Left lung (tissue), 14 donors: Measurements from ENCODE around the gene SLC25A53. TPM values are rescaled to one million over a fixed set of nuclear protein-coding genes. Genes with fewer than 3 reads are reported as not detected.

Experiments
- ATAC-seq: fragments of 200-7000 bp; cut with Tn5 transposase; one replicate; pipeline ENCODE4 v1.9.1; 2020; ENCODE audit warnings: moderate library complexity
- DNase-seq, 4 donors: peaks; one replicate each; pipeline ENCODE4 v3.0.0-alpha.2; 2013 to 2020
- H3K27ac ChIP-seq, 2 donors: fragments of 200-600 bp; sonication (generic) in 1 of 2; one replicate each; pipeline versions ENCODE4 v1.5.0 to v1.8.0; 2020 to 2021
- H3K27me3 ChIP-seq, 2 donors: fragments of 200-600 bp; sonication (generic) in 1 of 2; one replicate each; pipeline versions ENCODE4 v1.5.0 to v1.8.0; 2020 to 2021
- H3K36me3 ChIP-seq, 2 donors: fragments of 200-600 bp; sonication (generic) in 1 of 2; one replicate each; pipeline versions ENCODE4 v1.5.0 to v1.8.0; 2020 to 2021
- H3K4me1 ChIP-seq, 2 donors: fragments of 200-600 bp; one replicate each; pipeline ENCODE4 v1.8.0; 2021
- H3K4me3 ChIP-seq, 2 donors: fragments of 200-600 bp; sonication (generic) in 1 of 2; one replicate each; pipeline versions ENCODE4 v1.5.0 to v1.8.0; 2020 to 2021; ENCODE audit warnings: mild to moderate bottlenecking in 1 of 2
- H3K9me3 ChIP-seq, 2 donors: fragments of 200-600 bp; sonication (generic) in 1 of 2; one replicate each; pipeline versions ENCODE4 v1.5.0 to v1.8.0; 2020 to 2021
- intact Hi-C, 2 donors: fragments of 100-400 bp; cut with DNase I; formaldehyde crosslinking; loops; one replicate each; pipeline versions ENCODE4 v1.11.2 to v1.14.2; 2022
- long read RNA-seq, 12 donors: library from polyadenylated mRNA in 2 of 12; unstranded in 2 of 12; transcript quantifications; one replicate each; pipeline ENCODE4 v2.0.0 and lab custom pipeline, GENCODE V29; 2019 to 2026
- polyA plus RNA-seq, 6 donors: library from polyadenylated mRNA; unstranded; fragments of 120-200 nt; gene quantifications; one replicate each; pipeline ENCODE4 v1.2.1, GENCODE V29; 2013; ENCODE audit not compliant: insufficient read length in 6 of 6
- total RNA-seq, 2 donors: library from RNA; stranded (reverse); fragmentation: NEBNext Ultra II Directional; extraction: Animal tissue kit (Norgen Biotek cat#: 25700); gene quantifications; one replicate each; pipeline ENCODE4 v1.2.1, GENCODE V29; 2021
- TF ChIP-seq, protein P1 (sequence below), 2 donors: fragments of 200-600 bp; sonication (generic) in 1 of 2; IDR thresholded peaks; one replicate each; pipeline versions ENCODE4 v1.5.0 to v1.8.0; 2021; ENCODE audit warnings: antibody characterized with exemption in 2 of 2
- donor health status: DM: no; HTN: yes; CAD: no.
- donor health status: DM: no; HTN: no; CAD: no.

The SLC25A53 gene, protein sequence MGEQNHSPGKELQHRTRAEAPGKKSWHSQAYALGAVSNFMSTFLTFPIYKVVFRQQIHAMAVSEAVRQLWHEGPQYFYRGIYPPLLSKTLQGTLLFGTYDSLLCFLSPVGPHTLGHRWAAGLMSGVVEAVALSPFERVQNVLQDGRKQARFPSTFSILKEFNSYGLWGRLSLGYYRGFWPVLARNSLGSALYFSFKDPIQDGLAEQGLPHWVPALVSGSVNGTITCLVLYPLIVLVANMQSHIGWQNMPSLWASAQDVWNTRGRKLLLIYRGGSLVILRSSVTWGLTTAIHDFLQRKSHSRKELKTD
- 10 to 100 TPM in 1 of 2 donors, 1 to 10 TPM in 1; 9.1 to 10.1 TPM for total RNA-seq
- 10 to 100 TPM; 12.0 to 17.2 (median 14.7) TPM for polyA plus RNA-seq
- long read RNA-seq, donor 1, transcript SLC25A53-201 (2 exons, 731 nt): major isoform, 13 of 13 reads
- long read RNA-seq, donor 1, partial matches to known transcripts: 0 of 13 reads
- long read RNA-seq, donor 1, other reads (novel, unspliced or antisense): 0 of 13 reads
- long read RNA-seq, donor 2, transcript SLC25A53-201 (2 exons, 731 nt): major isoform, 6 of 6 reads
- long read RNA-seq, donor 2, partial matches to known transcripts: 0 of 6 reads
- long read RNA-seq, donor 2, other reads (novel, unspliced or antisense): 0 of 6 reads
- long read RNA-seq, donor 3, transcript SLC25A53-201 (2 exons, 731 nt): major isoform, 6 of 6 reads
- long read RNA-seq, donor 3, partial matches to known transcripts: 0 of 6 reads
- long read RNA-seq, donor 3, other reads (novel, unspliced or antisense): 0 of 6 reads
- long read RNA-seq, donor 4, partial matches to known transcripts: 0 of 3 reads
- long read RNA-seq, donor 4, other reads (novel, unspliced or antisense): 2 of 3 reads
- long read RNA-seq, donor 5, transcript SLC25A53-201 (2 exons, 731 nt): major isoform, 13 of 13 reads
- long read RNA-seq, donor 5, partial matches to known transcripts: 0 of 13 reads
- long read RNA-seq, donor 5, other reads (novel, unspliced or antisense): 0 of 13 reads
- long read RNA-seq, donor 6, transcript SLC25A53-201 (2 exons, 731 nt): major isoform, 6 of 6 reads
- long read RNA-seq, donor 6, partial matches to known transcripts: 0 of 6 reads
- long read RNA-seq, donor 6, other reads (novel, unspliced or antisense): 0 of 6 reads
- long read RNA-seq, donor 7, partial matches to known transcripts: 0 of 1 reads
- long read RNA-seq, donor 7, other reads (novel, unspliced or antisense): 0 of 1 reads
- long read RNA-seq, donor 8, transcript SLC25A53-201 (2 exons, 731 nt): major isoform, 8 of 8 reads
- long read RNA-seq, donor 8, partial matches to known transcripts: 0 of 8 reads
- long read RNA-seq, donor 8, other reads (novel, unspliced or antisense): 0 of 8 reads
- long read RNA-seq, donor 9: 0 reads
- long read RNA-seq, donor 10, partial matches to known transcripts: 0 of 6 reads
- long read RNA-seq, donor 10, other reads (novel, unspliced or antisense): 4 of 6 reads
- long read RNA-seq, donor 11, partial matches to known transcripts: 14 of 17 reads
- long read RNA-seq, donor 11, other reads (novel, unspliced or antisense): 0 of 17 reads
- long read RNA-seq, donor 12, transcript SLC25A53-201 (2 exons, 731 nt): major isoform, 6 of 12 reads
- long read RNA-seq, donor 12, partial matches to known transcripts: 6 of 12 reads
- long read RNA-seq, donor 12, other reads (novel, unspliced or antisense): 0 of 12 reads

DNA sequence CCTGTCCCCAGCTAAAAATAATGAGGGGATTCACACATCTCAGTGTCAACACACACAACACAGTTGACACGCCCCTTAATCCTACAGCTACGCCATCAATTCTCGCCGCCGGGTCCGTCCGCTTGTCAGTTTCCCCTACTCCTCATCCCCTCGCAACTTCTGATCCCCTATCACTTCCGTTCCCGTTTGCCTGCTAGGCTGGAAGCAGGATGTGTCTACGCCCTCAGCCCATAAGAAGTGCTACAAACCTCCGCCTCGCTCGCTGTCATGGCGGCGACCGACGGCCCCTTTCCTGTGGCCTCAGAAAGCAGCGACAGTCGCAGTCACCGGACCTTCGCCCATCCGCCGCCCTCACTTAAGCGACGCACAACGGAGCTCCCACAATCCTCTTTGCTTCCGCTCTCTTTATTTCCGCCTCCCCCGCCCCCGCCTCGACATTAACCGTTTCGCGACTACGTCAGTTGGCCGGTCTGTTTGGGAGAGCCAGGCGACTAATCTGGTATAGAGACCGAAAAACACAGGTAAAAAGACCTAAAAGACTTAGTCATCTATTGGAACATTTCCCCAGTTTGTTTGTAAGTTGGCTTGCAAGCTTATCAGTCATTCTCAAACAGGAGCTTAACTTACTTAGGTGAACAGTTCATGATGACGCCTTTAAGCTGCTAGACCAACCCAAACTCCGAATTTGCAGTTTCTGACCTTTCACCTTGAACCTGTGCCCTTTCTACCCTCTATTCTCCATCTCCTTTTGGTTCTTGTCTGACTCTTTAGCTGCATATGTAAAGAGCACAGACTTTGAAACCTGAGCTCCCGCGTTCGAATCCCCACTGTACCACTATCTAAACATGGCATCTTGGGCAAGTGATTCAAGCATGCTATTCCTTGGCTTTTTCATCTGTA, at the start of gene SLC25A53:
TSS of gene SLC25A53 (minus strand) at position 380 of the 900 bp plus-strand sequence. CDS start 51,752 bp downstream, outside the sequence.
- peak within 1 kb of the TSS; percentile 46 to 53 for H3K4me3 ChIP-seq
- DNase-seq (peak; percentile 77 to 86 (median 81)), ATAC-seq (peak; percentile 96)
- H3K27me3 ChIP-seq: no peaks in the 10 kb centered on the region
- H3K27ac ChIP-seq: peak within 1 kb of the TSS; percentile 90 to 93
- H3K9me3 ChIP-seq: no peaks in the 10 kb centered on the region
- TF ChIP-seq, protein P1, sequence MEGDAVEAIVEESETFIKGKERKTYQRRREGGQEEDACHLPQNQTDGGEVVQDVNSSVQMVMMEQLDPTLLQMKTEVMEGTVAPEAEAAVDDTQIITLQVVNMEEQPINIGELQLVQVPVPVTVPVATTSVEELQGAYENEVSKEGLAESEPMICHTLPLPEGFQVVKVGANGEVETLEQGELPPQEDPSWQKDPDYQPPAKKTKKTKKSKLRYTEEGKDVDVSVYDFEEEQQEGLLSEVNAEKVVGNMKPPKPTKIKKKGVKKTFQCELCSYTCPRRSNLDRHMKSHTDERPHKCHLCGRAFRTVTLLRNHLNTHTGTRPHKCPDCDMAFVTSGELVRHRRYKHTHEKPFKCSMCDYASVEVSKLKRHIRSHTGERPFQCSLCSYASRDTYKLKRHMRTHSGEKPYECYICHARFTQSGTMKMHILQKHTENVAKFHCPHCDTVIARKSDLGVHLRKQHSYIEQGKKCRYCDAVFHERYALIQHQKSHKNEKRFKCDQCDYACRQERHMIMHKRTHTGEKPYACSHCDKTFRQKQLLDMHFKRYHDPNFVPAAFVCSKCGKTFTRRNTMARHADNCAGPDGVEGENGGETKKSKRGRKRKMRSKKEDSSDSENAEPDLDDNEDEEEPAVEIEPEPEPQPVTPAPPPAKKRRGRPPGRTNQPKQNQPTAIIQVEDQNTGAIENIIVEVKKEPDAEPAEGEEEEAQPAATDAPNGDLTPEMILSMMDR (IDR thresholded peaks at IDR 0.05): no peak
- H3K36me3 ChIP-seq: no peaks in the 10 kb centered on the region
- intact Hi-C loops: no loop called here
- peaks cover 0 to 10% of the 10 kb centered on the region in 2 donors for H3K4me1 ChIP-seq

DNA sequence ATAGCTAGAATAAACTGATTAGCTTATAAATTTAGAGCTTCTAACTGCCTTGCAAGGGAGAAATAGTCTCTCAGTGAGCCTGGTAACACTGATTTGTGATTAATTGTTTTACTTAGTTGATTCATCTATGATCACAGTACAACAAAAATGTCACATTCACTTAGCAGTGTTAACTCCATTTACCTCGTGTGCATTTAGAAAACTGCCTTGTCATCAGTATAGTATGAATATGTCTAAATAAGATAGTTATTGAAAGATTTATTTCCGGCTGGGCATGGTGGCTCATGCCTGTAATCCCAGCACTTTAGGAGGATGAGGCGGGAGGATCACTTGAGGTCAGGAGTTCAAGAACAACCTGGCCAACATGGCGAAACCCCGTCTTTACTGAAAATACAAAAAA, 48.7 kb upstream of the SLC25A53 start:
- ATAC-seq (no peak), DNase-seq (no peak)
- peaks cover 0 to 6% of the 10 kb centered on the region in 2 donors for H3K27me3 ChIP-seq
- no peaks in the 10 kb centered on the region for H3K36me3 ChIP-seq
- H3K9me3 ChIP-seq: no peaks in the 10 kb centered on the region
- intact Hi-C loops: no loop called here
- no peak overlapping the region for H3K27ac ChIP-seq
- H3K4me1 ChIP-seq: no peaks in the 10 kb centered on the region
- no peak overlapping the region for H3K4me3 ChIP-seq
- TF ChIP-seq, protein P1 (IDR thresholded peaks at IDR 0.05): no peak

DNA sequence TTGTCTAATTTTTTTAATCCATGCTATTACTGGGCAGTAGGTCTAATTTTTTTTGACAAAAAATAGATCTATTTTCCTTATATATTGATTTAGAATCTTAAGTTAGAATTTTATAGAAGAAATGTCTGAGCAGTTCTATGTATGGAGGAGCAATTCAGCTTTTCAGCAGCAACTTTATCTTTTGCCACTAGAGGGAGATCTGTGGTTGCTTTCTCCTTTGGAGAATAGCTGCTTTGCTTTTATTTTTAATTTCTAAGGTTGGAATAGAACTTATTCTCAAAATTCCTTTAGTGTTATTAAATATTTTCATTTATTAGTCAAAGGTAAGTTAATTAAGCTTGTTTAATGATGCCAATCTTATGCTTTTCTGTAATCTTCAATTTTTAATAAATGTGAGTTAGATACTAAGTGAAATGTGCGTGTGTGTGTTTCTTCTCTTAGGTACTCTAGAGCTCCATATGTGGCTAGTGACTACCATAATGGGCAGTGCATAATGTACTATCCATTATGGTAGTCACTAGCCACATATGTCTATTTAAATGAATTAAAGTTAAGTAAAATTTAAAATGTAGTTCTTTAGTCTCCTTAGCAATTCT, 38.8 kb upstream of the SLC25A53 start:
- Histone ChIP-seq H3K4me3 (no peak overlapping the region), H3K27ac (no peak overlapping the region), H3K36me3 (peaks cover 0 to 24% of the 10 kb centered on the region in 2 donors), H3K9me3 (no peaks in the 10 kb centered on the region), H3K27me3 (no peaks in the 10 kb centered on the region), H3K4me1 (no peaks in the 10 kb centered on the region)
- TF ChIP-seq, protein P1 (IDR thresholded peaks at IDR 0.05): peak; percentile 54 to 83
- ATAC-seq: peak; percentile 69
- peak in 2 of 4 donors; percentile 3 to 10 for DNase-seq
- intact Hi-C loops: no loop called here
